Loucy (cell line): Measurements from ENCODE around the gene TEX26.

Experiments
- H2AFZ ChIP-seq: fragments of 200-600 bp; sonication (generic); 2 replicates; pipeline ENCODE4 v1.6.0; 2016; ENCODE audit warnings: antibody characterized with exemption, mild to moderate bottlenecking, low read length, moderate library complexity
- H3F3A ChIP-seq: fragments of 200-600 bp; 2 replicates; pipeline ENCODE4 v1.6.0; 2016; ENCODE audit warnings: antibody characterized with exemption, low read depth, mild to moderate bottlenecking
- H3K27me3 ChIP-seq: fragments of 200-600 bp; sonication (generic); 2 replicates; pipeline ENCODE4 v1.6.1; 2014; ENCODE audit warnings: low read length, mild to moderate bottlenecking; ENCODE audit not compliant: insufficient read depth, poor library complexity, severe bottlenecking
- H3K36me3 ChIP-seq: fragments of 200-600 bp; sonication (generic); 2 replicates; pipeline ENCODE4 v1.6.1; 2016; ENCODE audit warnings: low read length; ENCODE audit not compliant: insufficient read depth
- H3K4me1 ChIP-seq: fragments of 200-600 bp; sonication (generic); 2 replicates; pipeline ENCODE4 v1.5.1; 2014; ENCODE audit warnings: low read length, mild to moderate bottlenecking; ENCODE audit not compliant: insufficient read depth, poor library complexity, severe bottlenecking
- H3K4me2 ChIP-seq: fragments of 200-600 bp; sonication (generic); 2 replicates; pipeline ENCODE4 v1.6.0; 2014; ENCODE audit warnings: antibody characterized with exemption, low read length, low read depth, mild to moderate bottlenecking; ENCODE audit not compliant: poor library complexity, severe bottlenecking
- H3K4me3 ChIP-seq: fragments of 200-600 bp; sonication (generic); 2 replicates; pipeline ENCODE4 v1.5.1; 2014; ENCODE audit warnings: low read length, mild to moderate bottlenecking, mixed read lengths; ENCODE audit not compliant: poor library complexity, severe bottlenecking
- H3K79me2 ChIP-seq: fragments of 200-600 bp; sonication (generic); 2 replicates; pipeline ENCODE4 v1.6.1; 2014; ENCODE audit warnings: low read length; ENCODE audit not compliant: insufficient read depth
- H3K9ac ChIP-seq: fragments of 200-600 bp; sonication (generic); 2 replicates; pipeline ENCODE4 v1.6.0; 2014; ENCODE audit warnings: mild to moderate bottlenecking, low read depth, low read length, moderate library complexity; ENCODE audit not compliant: poor library complexity, severe bottlenecking
- H3K9me2 ChIP-seq: fragments of 200-600 bp; sonication (generic); replicated peaks from 2 replicates; pipeline ENCODE4 v1.6.1; 2016; ENCODE audit warnings: low read depth, low read length, mixed read lengths
- H3K9me3 ChIP-seq: fragments of 200-600 bp; sonication (generic); 2 replicates; pipeline ENCODE4 v1.6.1; 2014; ENCODE audit warnings: mild to moderate bottlenecking, antibody characterized with exemption, low read length, low read depth; ENCODE audit not compliant: insufficient read depth
- H4K20me1 ChIP-seq: fragments of 200-600 bp; sonication (generic); 2 replicates; pipeline ENCODE4 v1.6.0; 2014; ENCODE audit warnings: antibody characterized with exemption, low read length, mild to moderate bottlenecking; ENCODE audit not compliant: insufficient read depth, poor library complexity, severe bottlenecking
- CTCF ChIP-seq: fragments of 200-600 bp; sonication (generic); conservative IDR thresholded peaks from 2 replicates; pipeline ENCODE4 v1.5.1; 2014; ENCODE audit warnings: mild to moderate bottlenecking, antibody characterized with exemption, low read length
- EZH2phosphoT487 ChIP-seq: fragments of 200-600 bp; IDR thresholded peaks from 2 replicates; pipeline ENCODE4 v1.6.1; 2018; ENCODE audit warnings: antibody characterized with exemption, mild to moderate bottlenecking, moderate library complexity, borderline replicate concordance

The TEX26 gene

GRCh38 chr13:30974350-30974749 is 41.9 kb downstream of the TEX26 start:
- H3K9ac ChIP-seq: no peak overlapping the region
- H3K4me3 ChIP-seq: no peak overlapping the region

GRCh38 chr13:30976025-30976424 is 43.6 kb downstream of the TEX26 start:
- no peak overlapping the region for H2AFZ ChIP-seq
- H3K4me3 ChIP-seq: no peak overlapping the region
- no peaks in the 10 kb centered on the region for H3K9me2 ChIP-seq
- no peaks in the 10 kb centered on the region for H3K27me3 ChIP-seq
- no peaks in the 10 kb centered on the region for H3K9me3 ChIP-seq
- TF ChIP-seq EZH2phosphoT487 (no peak), CTCF (no peak)
- no peak overlapping the region for H3K9ac ChIP-seq
- no peak overlapping the region for H3K4me2 ChIP-seq
- H3F3A ChIP-seq: no peaks in the 10 kb centered on the region
- no peaks in the 10 kb centered on the region for H3K4me1 ChIP-seq
- no peaks in the 10 kb centered on the region for H3K36me3 ChIP-seq
- H3K79me2 ChIP-seq: no peaks in the 10 kb centered on the region
- H4K20me1 ChIP-seq: no peaks in the 10 kb centered on the region

More at GRCh38 chr13:30974350-30974749, 41.9 kb downstream of the TEX26 start:
- Histone ChIP-seq H4K20me1 (no peaks in the 10 kb centered on the region), H2AFZ (no peak overlapping the region), H3K9me2 (no peaks in the 10 kb centered on the region), H3K79me2 (no peaks in the 10 kb centered on the region), H3K4me2 (no peak overlapping the region), H3F3A (no peaks in the 10 kb centered on the region), H3K27me3 (peaks cover 6% of the 10 kb centered on the region), H3K4me1 (no peaks in the 10 kb centered on the region), H3K9me3 (no peaks in the 10 kb centered on the region), H3K36me3 (no peaks in the 10 kb centered on the region)
- TF ChIP-seq CTCF: no peak
- no peak for TF ChIP-seq EZH2phosphoT487

DNA sequence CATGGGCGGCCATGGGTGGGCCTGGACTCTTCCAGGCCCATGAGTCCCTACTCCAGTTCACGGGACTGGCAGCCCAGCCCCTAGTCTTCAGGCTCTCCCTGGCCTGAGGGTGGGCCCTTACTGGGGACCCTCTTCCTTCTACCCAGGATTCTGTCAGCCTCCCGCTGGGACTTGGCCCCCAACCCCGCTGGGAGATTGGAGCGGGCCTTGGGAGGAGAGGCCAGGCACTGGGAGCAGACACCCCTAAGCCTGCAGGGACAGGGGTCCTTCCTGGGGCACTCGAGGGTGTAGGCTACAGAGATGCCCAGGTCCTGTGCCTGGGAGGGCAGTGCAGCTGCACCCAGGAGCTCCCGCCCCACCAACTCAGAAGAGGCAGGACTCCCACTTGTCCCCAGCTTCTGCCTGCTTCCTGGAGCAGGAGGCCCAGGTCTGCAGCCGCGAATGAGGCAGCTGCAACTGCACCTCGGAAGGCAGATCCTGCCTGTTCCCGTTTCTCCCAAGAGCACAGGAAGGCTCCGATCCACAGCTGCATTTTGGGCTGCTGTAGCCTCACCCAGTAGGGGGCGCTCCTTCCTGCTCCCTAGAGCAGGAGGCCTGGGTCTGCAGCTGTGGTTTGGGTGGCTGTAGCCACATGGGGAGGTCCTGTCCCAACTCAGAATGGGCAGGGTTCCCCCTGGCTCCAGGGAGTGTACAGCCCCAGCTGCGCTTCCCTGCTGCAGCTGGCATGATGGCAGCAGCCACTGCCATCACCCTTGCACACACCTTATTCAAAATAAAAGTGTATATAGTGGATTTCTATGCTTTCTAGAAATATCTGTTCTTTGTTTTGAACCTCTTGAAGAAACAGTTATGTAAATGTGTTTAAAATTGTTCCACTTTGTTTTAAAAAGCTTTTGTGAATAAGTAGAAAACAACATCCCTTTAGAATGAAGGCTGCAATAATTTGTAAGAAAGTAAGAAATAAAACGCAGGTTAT is 46.8 kb downstream of the TEX26 start:
- Histone ChIP-seq H3K27me3 (no peaks in the 10 kb centered on the region), H3K9me2 (no peaks in the 10 kb centered on the region), H3K4me2 (no peak overlapping the region), H3K9ac (no peak overlapping the region), H3K4me1 (no peaks in the 10 kb centered on the region), H2AFZ (no peak overlapping the region), H3K9me3 (no peaks in the 10 kb centered on the region), H3K79me2 (no peaks in the 10 kb centered on the region), H3K36me3 (no peaks in the 10 kb centered on the region), H3F3A (no peaks in the 10 kb centered on the region), H4K20me1 (no peaks in the 10 kb centered on the region), H3K4me3 (no peak overlapping the region)
- TF ChIP-seq CTCF: peak; percentile 96
- TF ChIP-seq EZH2phosphoT487: no peak
